Measurements from ENCODE around the gene FCSK. TPM values are rescaled to one million over a fixed set of nuclear protein-coding genes. Genes with fewer than 3 reads are reported as not detected.

FCSK gene
- total and polyA plus RNA-seq, 9 donors: 5.1 to 29.4 (median 20.0) TPM

DNA sequence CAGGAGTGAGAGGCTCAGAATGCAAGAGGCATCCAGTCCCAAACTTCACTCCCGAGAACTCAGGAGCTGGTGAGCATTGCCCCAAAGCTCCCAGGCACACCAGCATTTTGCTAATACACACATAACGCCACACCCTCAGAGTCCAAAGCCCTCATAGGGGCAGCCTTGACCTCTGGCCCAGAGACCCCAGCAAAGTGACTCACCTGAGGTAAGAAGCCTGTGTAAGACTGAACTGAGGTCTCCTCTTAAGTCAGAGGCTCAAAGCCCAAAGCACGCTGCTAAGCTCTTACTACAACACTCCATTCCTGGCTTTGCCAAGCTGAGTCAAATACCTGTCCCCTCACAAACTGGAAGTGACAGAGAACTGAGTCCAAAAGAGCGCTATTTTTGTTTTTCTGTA, 31.9 kb upstream of the FCSK start:
- Histone ChIP-seq H3K4me1 (ENCODE audit: insufficient read depth) (peaks cover 3% of the 10 kb centered on the region), H3K4me3 (no peak overlapping the region), H3K9me3 (no peaks in the 10 kb centered on the region), H3K27me3 (no peaks in the 10 kb centered on the region), H3K27ac (no peak overlapping the region), H3K36me3 (no peaks in the 10 kb centered on the region)
- no peak for DNase-seq
- TF ChIP-seq EP300 (IDR thresholded peaks at IDR 0.05) (no peak), POLR2A (IDR thresholded peaks at IDR 0.05) (no peak)
- TF ChIP-seq, protein P1, sequence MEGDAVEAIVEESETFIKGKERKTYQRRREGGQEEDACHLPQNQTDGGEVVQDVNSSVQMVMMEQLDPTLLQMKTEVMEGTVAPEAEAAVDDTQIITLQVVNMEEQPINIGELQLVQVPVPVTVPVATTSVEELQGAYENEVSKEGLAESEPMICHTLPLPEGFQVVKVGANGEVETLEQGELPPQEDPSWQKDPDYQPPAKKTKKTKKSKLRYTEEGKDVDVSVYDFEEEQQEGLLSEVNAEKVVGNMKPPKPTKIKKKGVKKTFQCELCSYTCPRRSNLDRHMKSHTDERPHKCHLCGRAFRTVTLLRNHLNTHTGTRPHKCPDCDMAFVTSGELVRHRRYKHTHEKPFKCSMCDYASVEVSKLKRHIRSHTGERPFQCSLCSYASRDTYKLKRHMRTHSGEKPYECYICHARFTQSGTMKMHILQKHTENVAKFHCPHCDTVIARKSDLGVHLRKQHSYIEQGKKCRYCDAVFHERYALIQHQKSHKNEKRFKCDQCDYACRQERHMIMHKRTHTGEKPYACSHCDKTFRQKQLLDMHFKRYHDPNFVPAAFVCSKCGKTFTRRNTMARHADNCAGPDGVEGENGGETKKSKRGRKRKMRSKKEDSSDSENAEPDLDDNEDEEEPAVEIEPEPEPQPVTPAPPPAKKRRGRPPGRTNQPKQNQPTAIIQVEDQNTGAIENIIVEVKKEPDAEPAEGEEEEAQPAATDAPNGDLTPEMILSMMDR (IDR thresholded peaks at IDR 0.05): no peak
- WGBS, 3 donors: 96 to 100% (median 96%) methylated on average over 4 of the region's 4 CpGs
- intact Hi-C loops (cut with DNase I): no loop called here

- Histone ChIP-seq H3K4me3 (no peak overlapping the region), H3K4me1 (ENCODE audit: insufficient read depth) (peaks cover 30% of the 10 kb centered on the region), H3K36me3 (no peaks in the 10 kb centered on the region), H3K27me3 (no peaks in the 10 kb centered on the region), H3K9me3 (no peaks in the 10 kb centered on the region), H3K27ac (peak overlapping the region in 1 of 2 donors; percentile 73)
- 37 to 41% (median 40%) methylated on average over 4 of the region's 4 CpGs for WGBS, 3 donors
- intact Hi-C loops (cut with DNase I): no loop called here
- DNase-seq: no peak
- TF ChIP-seq EP300 (IDR thresholded peaks at IDR 0.05) (no peak), POLR2A (IDR thresholded peaks at IDR 0.05) (no peak)
- TF ChIP-seq, protein P1 (IDR thresholded peaks at IDR 0.05): no peak
These were observed 26.6 kb upstream of the FCSK start for GRCh38 chr16:70427786-70428177.

DNA sequence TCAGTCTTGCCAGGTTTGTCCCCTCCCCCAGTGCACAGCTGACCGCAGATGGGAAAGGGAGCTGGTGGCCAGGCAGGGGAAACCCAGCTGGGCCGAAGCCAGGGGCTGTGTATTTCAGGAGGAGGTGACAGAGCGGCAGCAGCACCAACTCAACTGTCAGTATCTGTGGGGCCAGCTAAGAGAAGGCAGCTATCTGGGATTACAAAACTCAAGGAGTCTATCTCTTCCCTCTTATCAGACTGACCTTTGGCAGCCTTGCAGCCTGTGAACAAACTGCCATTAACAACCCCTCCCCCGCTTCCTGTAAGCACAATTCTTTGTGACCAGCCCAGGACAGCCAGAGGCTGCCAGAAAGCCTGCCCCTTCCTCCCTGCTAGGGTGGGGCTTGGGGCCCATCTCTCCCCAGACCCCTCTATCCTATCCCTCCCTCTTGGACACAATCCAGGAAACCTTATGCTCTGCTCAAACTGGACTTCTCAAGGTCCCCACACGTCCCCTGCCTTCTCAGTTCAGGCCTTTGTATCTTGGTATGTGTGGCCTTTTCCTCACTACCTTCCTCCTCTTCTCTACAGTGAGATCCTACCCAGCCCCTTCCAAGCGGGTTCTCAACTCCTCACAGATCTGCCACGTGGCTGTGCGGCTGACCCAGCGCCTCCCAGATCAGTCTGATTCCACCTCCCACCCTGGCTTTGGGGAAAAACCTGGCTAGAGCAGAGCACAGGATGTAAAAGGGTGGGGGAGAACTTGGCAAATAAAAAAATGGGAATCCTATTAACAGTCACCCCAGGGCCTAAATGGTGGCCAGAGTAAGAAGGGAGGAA, 26.0 kb upstream of the FCSK start:
- Histone ChIP-seq H3K27me3 (no peaks in the 10 kb centered on the region), H3K27ac (peak overlapping the region; percentile 27 to 73), H3K4me3 (no peak overlapping the region), H3K4me1 (ENCODE audit: insufficient read depth) (peaks cover 35% of the 10 kb centered on the region), H3K36me3 (no peaks in the 10 kb centered on the region), H3K9me3 (no peaks in the 10 kb centered on the region)
- DNase-seq: peak; percentile 90 to 96 (median 94)
- TF ChIP-seq, protein P1 (IDR thresholded peaks at IDR 0.05): no peak
- TF ChIP-seq POLR2A (IDR thresholded peaks at IDR 0.05): no peak
- intact Hi-C loops (cut with DNase I): no loop called here
- 1 to 5% (median 3%) methylated on average over 9 of the region's 9 CpGs for WGBS, 3 donors

DNA sequence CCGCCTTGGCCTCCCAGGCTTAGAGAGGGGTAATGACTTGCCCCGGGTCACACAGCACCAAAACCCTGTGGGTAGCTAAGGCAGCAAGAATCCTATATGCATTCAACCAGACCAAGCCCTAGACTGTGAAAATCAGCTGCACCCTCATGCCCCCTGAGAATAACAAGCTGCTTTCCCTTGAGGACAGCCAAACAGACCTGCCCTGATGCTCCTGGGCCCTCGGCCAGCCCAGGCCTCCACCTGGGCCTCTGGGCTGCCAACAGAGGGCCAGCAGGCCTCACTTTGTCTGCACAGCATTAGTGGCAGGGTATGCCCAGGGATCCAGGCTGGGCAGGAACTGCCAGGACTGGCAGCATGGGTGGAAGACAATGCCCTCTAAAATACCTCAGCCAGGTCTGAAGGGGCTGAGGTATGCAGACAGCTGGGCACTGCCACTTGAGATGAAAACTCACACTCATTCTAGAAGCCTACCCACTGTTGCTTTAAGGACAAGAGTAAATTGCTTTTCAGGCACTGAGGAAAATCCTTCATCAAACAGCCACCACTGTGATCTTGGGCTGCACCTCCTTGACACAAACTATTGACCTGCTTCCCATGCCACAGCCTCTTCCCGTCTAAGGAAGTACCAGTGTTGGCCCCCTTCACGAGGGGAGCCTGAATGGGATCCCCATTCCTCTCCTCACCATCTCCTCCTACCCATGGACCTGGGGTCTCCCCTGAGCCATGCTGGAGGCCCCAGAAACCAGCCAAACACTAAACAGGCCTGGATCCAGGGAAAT, 24.3 kb upstream of the FCSK start:
- DNase-seq: no peak
- Histone ChIP-seq H3K9me3 (no peaks in the 10 kb centered on the region), H3K4me3 (no peak overlapping the region), H3K27me3 (no peaks in the 10 kb centered on the region), H3K36me3 (no peaks in the 10 kb centered on the region), H3K27ac (peak overlapping the region in 1 of 2 donors; percentile 26), H3K4me1 (ENCODE audit: insufficient read depth) (peaks cover 46% of the 10 kb centered on the region)
- intact Hi-C loops (cut with DNase I): no loop called here
- WGBS, 3 donors: 74 to 82% (median 81%) methylated on average over 5 of the region's 5 CpGs
- TF ChIP-seq EP300 (IDR thresholded peaks at IDR 0.05) (no peak), POLR2A (IDR thresholded peaks at IDR 0.05) (no peak)
- TF ChIP-seq, protein P1 (IDR thresholded peaks at IDR 0.05): no peak
